ENCODE data around the gene RP2.

The RP2 gene

GRCh38 chrX:46850771-46851170, 13.9 kb downstream of the RP2 start:
- FAIRE-seq (no peak), DNase-seq (ENCODE audit: insufficient read length) (no peak)
- TF ChIP-seq TAF1 (IDR thresholded peaks at IDR 0.05; ENCODE audit: borderline replicate concordance, low read depth, low read length): no peak
- TF ChIP-seq POLR2AphosphoS5 (IDR thresholded peaks at IDR 0.05; ENCODE audit: low read depth, low read length): no peak
- TF ChIP-seq POLR2A (IDR thresholded peaks at IDR 0.05; ENCODE audit: low read depth, low read length): no peak

DNA sequence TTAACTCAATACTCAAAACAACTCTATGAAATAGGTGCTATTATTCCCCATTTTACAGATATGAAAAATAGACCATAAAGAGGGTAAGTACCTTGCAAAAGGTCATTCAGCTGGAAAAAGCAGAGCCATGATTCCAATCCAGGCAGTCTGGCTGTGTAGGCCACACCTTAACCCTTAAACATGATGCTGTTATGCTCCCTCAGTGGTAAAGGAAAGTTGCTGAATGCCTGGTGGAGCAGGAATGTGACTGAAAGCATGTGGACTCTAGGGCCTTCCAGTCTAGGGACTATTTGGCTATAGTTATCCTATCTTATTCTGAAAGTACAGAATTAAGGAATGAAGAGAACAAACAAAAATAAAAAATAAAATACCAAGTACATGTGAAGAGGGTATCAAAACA, 19.6 kb downstream of the RP2 start:
- TF ChIP-seq TAF1 (IDR thresholded peaks at IDR 0.05; ENCODE audit: borderline replicate concordance, low read depth, low read length) (no peak), POLR2AphosphoS5 (IDR thresholded peaks at IDR 0.05; ENCODE audit: low read depth, low read length) (no peak), POLR2A (IDR thresholded peaks at IDR 0.05; ENCODE audit: low read depth, low read length) (no peak)
- FAIRE-seq (no peak), DNase-seq (ENCODE audit: insufficient read length) (no peak)

DNA sequence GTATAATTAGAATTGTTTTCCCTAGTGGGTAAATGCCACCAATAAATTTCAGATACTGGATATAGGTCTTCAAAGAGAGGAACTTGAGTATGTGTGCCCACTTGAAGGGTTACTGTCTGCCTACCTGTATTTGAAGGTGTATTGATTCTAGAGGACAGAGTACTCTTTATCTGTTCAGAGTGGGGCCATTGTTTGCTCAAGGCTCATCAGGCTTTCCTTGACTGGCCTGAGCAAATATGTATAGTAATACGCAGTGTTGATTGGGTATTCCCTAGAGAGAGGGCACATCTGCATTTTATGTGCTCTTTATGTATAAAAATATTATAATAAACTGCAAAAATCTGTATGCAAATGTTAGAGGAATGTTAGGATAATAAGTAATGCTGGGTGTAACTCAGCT, 23.7 kb downstream of the RP2 start:
- DNase-seq (ENCODE audit: insufficient read length): no peak
- FAIRE-seq: no peak
- TF ChIP-seq POLR2AphosphoS5 (IDR thresholded peaks at IDR 0.05; ENCODE audit: low read depth, low read length) (no peak), TAF1 (IDR thresholded peaks at IDR 0.05; ENCODE audit: borderline replicate concordance, low read depth, low read length) (no peak), POLR2A (IDR thresholded peaks at IDR 0.05; ENCODE audit: low read depth, low read length) (no peak)

DNA sequence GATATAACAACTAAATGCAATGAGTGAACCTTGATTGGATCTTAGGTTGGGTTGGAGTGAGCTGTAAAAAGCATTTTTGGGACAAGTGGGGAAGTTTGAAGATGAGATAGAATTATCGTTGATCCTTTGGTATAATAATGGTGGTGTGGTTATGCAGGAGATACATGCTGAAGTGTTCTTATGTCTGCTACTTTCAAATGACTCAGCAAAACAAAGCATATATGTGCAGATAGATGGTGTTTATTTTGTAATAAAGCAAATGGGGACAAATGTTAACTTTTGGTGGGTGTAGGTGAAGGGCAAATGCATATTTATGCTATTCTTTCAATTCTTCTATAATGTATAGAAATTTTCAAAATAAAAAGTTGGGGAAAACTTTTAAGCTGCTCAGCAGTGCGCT, 26.2 kb downstream of the RP2 start:
- TF ChIP-seq TAF1 (IDR thresholded peaks at IDR 0.05; ENCODE audit: borderline replicate concordance, low read depth, low read length) (no peak), POLR2A (IDR thresholded peaks at IDR 0.05; ENCODE audit: low read depth, low read length) (no peak), POLR2AphosphoS5 (IDR thresholded peaks at IDR 0.05; ENCODE audit: low read depth, low read length) (no peak)
- FAIRE-seq (no peak), DNase-seq (ENCODE audit: insufficient read length) (no peak)

- FAIRE-seq (no peak), DNase-seq (ENCODE audit: insufficient read length) (no peak)
- TF ChIP-seq TAF1 (IDR thresholded peaks at IDR 0.05; ENCODE audit: borderline replicate concordance, low read depth, low read length) (no peak), POLR2AphosphoS5 (IDR thresholded peaks at IDR 0.05; ENCODE audit: low read depth, low read length) (no peak), POLR2A (IDR thresholded peaks at IDR 0.05; ENCODE audit: low read depth, low read length) (no peak)
Measured at GRCh38 chrX:46864606-46865005, 27.8 kb downstream of the RP2 start.

DNA sequence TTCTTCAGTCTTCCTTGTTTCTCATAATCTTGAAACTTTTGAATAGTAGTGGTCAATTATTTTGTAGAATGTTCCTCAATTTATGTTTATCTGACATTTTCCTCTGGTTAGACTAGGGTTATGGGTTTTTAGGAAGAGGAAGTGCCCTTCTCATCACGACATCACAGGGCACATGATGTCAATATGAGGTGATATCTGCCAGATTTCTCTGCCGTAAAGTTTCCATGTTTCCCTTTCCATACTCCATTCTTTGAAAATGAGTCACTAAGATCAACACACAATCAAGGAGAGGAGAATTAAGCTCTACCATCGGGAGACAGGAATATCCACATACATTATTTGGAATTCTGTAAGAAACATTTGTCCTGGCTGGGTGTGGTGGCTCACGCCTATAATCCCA, 28.4 kb downstream of the RP2 start:
- FAIRE-seq: no peak
- no peak for DNase-seq (ENCODE audit: insufficient read length)

DNA sequence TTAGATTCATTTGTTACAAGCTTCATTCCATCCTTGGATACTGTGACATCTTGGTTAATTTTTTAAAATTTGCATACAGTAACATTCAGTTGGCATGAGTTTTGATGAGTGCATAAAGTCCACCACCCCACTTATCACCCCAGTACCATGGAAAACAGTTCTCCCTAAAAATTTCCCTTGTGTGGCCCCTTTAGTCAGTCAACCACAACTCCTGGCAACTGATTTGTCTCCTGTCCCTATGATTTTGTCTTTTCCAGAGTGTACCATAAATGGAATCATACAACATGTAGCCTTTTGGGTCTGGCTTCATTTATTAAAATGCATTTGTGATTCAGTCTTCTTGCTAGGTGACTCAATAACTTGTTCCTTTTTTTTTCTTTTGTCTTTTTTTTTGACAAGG, 29.9 kb downstream of the RP2 start:
- TF ChIP-seq POLR2A (IDR thresholded peaks at IDR 0.05; ENCODE audit: low read depth, low read length): no peak
- no peak for TF ChIP-seq POLR2AphosphoS5 (IDR thresholded peaks at IDR 0.05; ENCODE audit: low read depth, low read length)
- no peak for TF ChIP-seq TAF1 (IDR thresholded peaks at IDR 0.05; ENCODE audit: borderline replicate concordance, low read depth, low read length)
- DNase-seq (ENCODE audit: insufficient read length): no peak
- FAIRE-seq: no peak

More for the DNA sequence above, 28.4 kb downstream of the RP2 start:
- TF ChIP-seq POLR2AphosphoS5 (IDR thresholded peaks at IDR 0.05; ENCODE audit: low read depth, low read length) (no peak), POLR2A (IDR thresholded peaks at IDR 0.05; ENCODE audit: low read depth, low read length) (no peak)

- no peak for FAIRE-seq
- DNase-seq (ENCODE audit: insufficient read length): no peak
- TF ChIP-seq POLR2AphosphoS5 (IDR thresholded peaks at IDR 0.05; ENCODE audit: low read depth, low read length) (no peak), POLR2A (IDR thresholded peaks at IDR 0.05; ENCODE audit: low read depth, low read length) (no peak), TAF1 (IDR thresholded peaks at IDR 0.05; ENCODE audit: borderline replicate concordance, low read depth, low read length) (no peak)
Measured at GRCh38 chrX:46873746-46874145, 36.9 kb downstream of the RP2 start.

GRCh38 chrX:46876901-46877300, 40.1 kb downstream of the RP2 start:
- no peak for DNase-seq (ENCODE audit: insufficient read length)
- FAIRE-seq: no peak
- TF ChIP-seq TAF1 (IDR thresholded peaks at IDR 0.05; ENCODE audit: borderline replicate concordance, low read depth, low read length) (no peak), POLR2A (IDR thresholded peaks at IDR 0.05; ENCODE audit: low read depth, low read length) (no peak), POLR2AphosphoS5 (IDR thresholded peaks at IDR 0.05; ENCODE audit: low read depth, low read length) (no peak)

- FAIRE-seq: no peak
- TF ChIP-seq POLR2AphosphoS5 (IDR thresholded peaks at IDR 0.05; ENCODE audit: low read depth, low read length) (no peak), TAF1 (IDR thresholded peaks at IDR 0.05; ENCODE audit: borderline replicate concordance, low read depth, low read length) (no peak), POLR2A (IDR thresholded peaks at IDR 0.05; ENCODE audit: low read depth, low read length) (no peak)
- DNase-seq (ENCODE audit: insufficient read length): no peak
Measured at GRCh38 chrX:46882266-46882665, 45.4 kb downstream of the RP2 start.

DNA sequence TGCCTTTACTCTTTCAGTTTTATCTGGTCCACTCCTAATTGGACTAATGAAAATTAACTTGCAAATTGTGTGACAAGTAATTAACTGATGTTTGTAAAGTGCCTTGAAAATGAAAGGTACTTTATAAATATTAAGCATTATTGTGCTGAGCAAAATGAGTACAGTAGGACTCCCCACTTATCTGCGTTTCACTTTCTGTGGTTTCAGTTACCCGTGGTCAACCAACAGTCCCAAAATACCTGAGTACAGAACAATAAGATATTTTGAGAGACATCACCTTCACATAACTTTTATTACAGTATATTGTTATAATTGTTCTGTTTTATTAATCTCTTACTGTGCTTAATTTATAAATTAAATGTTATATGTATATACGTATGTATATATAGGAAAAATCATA, 48.0 kb downstream of the RP2 start:
- DNase-seq (ENCODE audit: insufficient read length) (no peak), FAIRE-seq (no peak)
- TF ChIP-seq TAF1 (IDR thresholded peaks at IDR 0.05; ENCODE audit: borderline replicate concordance, low read depth, low read length): no peak
- TF ChIP-seq POLR2AphosphoS5 (IDR thresholded peaks at IDR 0.05; ENCODE audit: low read depth, low read length): no peak
- no peak for TF ChIP-seq POLR2A (IDR thresholded peaks at IDR 0.05; ENCODE audit: low read depth, low read length)

DNA sequence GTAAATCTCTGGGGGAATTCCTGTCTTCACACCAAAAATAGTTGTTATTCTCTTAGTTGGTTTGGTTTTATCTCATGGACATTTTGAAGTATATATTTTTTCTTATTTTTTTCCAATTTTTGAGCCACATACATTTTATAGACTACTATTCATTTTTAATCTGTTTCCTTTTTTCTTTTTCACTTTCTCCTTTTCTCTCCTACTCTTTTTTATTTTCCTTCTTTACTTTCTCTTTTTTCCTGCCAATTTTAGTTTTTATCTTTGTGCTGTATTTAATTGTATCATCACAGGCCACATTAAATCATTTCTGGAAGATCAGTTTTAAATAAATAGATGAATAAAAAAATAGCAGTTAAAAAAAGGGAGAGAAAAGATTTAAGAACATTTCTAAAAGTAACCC, 61.4 kb downstream of the RP2 start:
- no peak for DNase-seq (ENCODE audit: insufficient read length)

More for the DNA sequence above, 61.4 kb downstream of the RP2 start:
- no peak for TF ChIP-seq TAF1 (IDR thresholded peaks at IDR 0.05; ENCODE audit: borderline replicate concordance, low read depth, low read length)
- TF ChIP-seq POLR2AphosphoS5 (IDR thresholded peaks at IDR 0.05; ENCODE audit: low read depth, low read length): no peak
- TF ChIP-seq POLR2A (IDR thresholded peaks at IDR 0.05; ENCODE audit: low read depth, low read length): no peak
- FAIRE-seq: no peak
